PC-9 (cell line): ENCODE measurements around the gene PEF1. TPM values are rescaled to one million over a fixed set of nuclear protein-coding genes. Genes with fewer than 3 reads are reported as not detected.

Source experiments
- Bru-seq: library from RNA; stranded (reverse); fragments of 400-500 nt; gene quantifications from one replicate; lab custom pipeline; 2021; lab: Mats Ljungman, UMichigan
- BruChase-seq, 2 experiments: library from RNA; stranded (reverse); fragments of 400-500 nt; gene quantifications; one replicate each; lab custom pipeline; 2021; lab: Mats Ljungman, UMichigan
- BruUV-seq: library from RNA; stranded (reverse); fragments of 400-500 nt; replicated peaks from 2 replicates; lab custom pipeline; 2021; lab: Mats Ljungman, UMichigan
- CTCF ChIA-PET: fragments of 300-600 bp; sonication (Branson Sonifier 250); formaldehyde crosslinking; loops from one replicate; lab custom pipeline; 2022; ENCODE audit warnings: antibody characterized with exemption; lab: Charles Lee
- POLR2A ChIA-PET: fragments of 300-600 bp; sonication (Branson Sonifier 250); formaldehyde crosslinking; loops from one replicate; lab custom pipeline; 2022; ENCODE audit warnings: antibody characterized with exemption; ENCODE audit not compliant: unreplicated experiment; lab: Charles Lee
- DNase-seq, 2 experiments: peaks; one replicate each; pipeline versions ENCODE4 v3.0.0 to v3.0.0-alpha.2; 2015 to 2022; ENCODE audit warnings: mixed read lengths in 1 of 2
- H2AFZ ChIP-seq: fragments of 200-600 bp; sonication (generic); 2 replicates; pipeline ENCODE4 v1.8.1; 2017; ENCODE audit warnings: antibody characterized with exemption
- H3F3A ChIP-seq: fragments of 200-600 bp; sonication (generic); 2 replicates; pipeline ENCODE4 v1.8.1; 2017; ENCODE audit warnings: antibody characterized with exemption, mild to moderate bottlenecking, low read depth; ENCODE audit not compliant: insufficient read depth
- H3K27ac ChIP-seq: fragments of 200-600 bp; sonication (generic); 2 replicates; pipeline ENCODE4 v1.6.1; 2016; ENCODE audit warnings: mixed run types
- H3K27me3 ChIP-seq: fragments of 200-600 bp; sonication (generic); 2 replicates; pipeline ENCODE4 v1.6.1; 2016; ENCODE audit warnings: low read depth, mixed run types; ENCODE audit not compliant: insufficient read depth
- H3K36me3 ChIP-seq: fragments of 200-600 bp; sonication (generic); 2 replicates; pipeline ENCODE4 v1.6.1; 2016; ENCODE audit warnings: low read depth, mixed run types
- H3K4me1 ChIP-seq: fragments of 200-600 bp; sonication (generic); replicated peaks from 2 replicates; pipeline ENCODE4 v1.6.1; 2016; ENCODE audit warnings: mixed run types; ENCODE audit not compliant: insufficient read depth
- H3K4me2 ChIP-seq: fragments of 200-600 bp; sonication (generic); 2 replicates; pipeline ENCODE4 v1.6.1; 2017; ENCODE audit warnings: mixed run types
- H3K4me3 ChIP-seq: fragments of 200-600 bp; sonication (generic); 2 replicates; pipeline ENCODE4 v1.6.1; 2016; ENCODE audit warnings: mixed run types
- H3K79me2 ChIP-seq: fragments of 200-600 bp; sonication (generic); 2 replicates; pipeline ENCODE4 v1.6.1; 2017; ENCODE audit warnings: low read depth, mixed run types
- H3K9me2 ChIP-seq: fragments of 200-600 bp; sonication (generic); 2 replicates; pipeline ENCODE4 v1.8.1; 2017; ENCODE audit warnings: mild to moderate bottlenecking; ENCODE audit not compliant: insufficient read depth
- H3K9me3 ChIP-seq: fragments of 200-600 bp; sonication (generic); 2 replicates; pipeline ENCODE4 v1.8.1; 2016; ENCODE audit warnings: low read depth; ENCODE audit not compliant: insufficient read depth
- H4K20me1 ChIP-seq: fragments of 200-600 bp; sonication (generic); 2 replicates; pipeline ENCODE4 v1.8.1; 2017; ENCODE audit not compliant: insufficient read depth
- EZH2 ChIP-seq: fragments of 200-600 bp; sonication (generic); IDR thresholded peaks from 2 replicates; pipeline ENCODE4 v1.8.0; 2017; ENCODE audit warnings: antibody characterized with exemption, low read depth
- intact Hi-C: fragments of 100-400 bp; cut with micrococcal nuclease; formaldehyde crosslinking; loops from one replicate; pipeline ENCODE4 v1.10.0; 2022; ENCODE audit not compliant: unreplicated experiment
- long read RNA-seq: library from polyadenylated mRNA; stranded (forward); transcript quantifications from one replicate; pipeline ENCODE4 v2.0.0, GENCODE V29; 2022
- total RNA-seq: library from RNA; stranded (reverse); gene quantifications from 2 replicates; pipeline ENCODE4 v1.2.3, GENCODE V29; 2021
- TF ChIP-seq, protein P1 (sequence below): fragments of 200-600 bp; sonication (generic); conservative IDR thresholded peaks from 2 replicates; pipeline ENCODE4 v1.6.1; 2017; ENCODE audit warnings: mixed run types, antibody characterized with exemption, mild to moderate bottlenecking, moderate library complexity

Gene PEF1, protein sequence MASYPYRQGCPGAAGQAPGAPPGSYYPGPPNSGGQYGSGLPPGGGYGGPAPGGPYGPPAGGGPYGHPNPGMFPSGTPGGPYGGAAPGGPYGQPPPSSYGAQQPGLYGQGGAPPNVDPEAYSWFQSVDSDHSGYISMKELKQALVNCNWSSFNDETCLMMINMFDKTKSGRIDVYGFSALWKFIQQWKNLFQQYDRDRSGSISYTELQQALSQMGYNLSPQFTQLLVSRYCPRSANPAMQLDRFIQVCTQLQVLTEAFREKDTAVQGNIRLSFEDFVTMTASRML
- total RNA-seq (40.3 and 44.5 TPM in 2 replicates), Bru-seq, nascent RNA (percentile 86 among the genes with signal in this experiment), BruChase-seq, experiment 1, labeled RNA remaining after a 2-hour chase (percentile 75 among the genes with signal in this experiment), BruChase-seq, experiment 2, labeled RNA remaining after a 6-hour chase (percentile 85 among the genes with signal in this experiment)
- long read RNA-seq, transcript PEF1-201 (5 exons, 1,629 nt): major isoform, 98 of 112 reads
- long read RNA-seq, partial matches to known transcripts: 5 of 112 reads
- long read RNA-seq, other reads (novel, unspliced or antisense): 8 of 112 reads

DNA sequence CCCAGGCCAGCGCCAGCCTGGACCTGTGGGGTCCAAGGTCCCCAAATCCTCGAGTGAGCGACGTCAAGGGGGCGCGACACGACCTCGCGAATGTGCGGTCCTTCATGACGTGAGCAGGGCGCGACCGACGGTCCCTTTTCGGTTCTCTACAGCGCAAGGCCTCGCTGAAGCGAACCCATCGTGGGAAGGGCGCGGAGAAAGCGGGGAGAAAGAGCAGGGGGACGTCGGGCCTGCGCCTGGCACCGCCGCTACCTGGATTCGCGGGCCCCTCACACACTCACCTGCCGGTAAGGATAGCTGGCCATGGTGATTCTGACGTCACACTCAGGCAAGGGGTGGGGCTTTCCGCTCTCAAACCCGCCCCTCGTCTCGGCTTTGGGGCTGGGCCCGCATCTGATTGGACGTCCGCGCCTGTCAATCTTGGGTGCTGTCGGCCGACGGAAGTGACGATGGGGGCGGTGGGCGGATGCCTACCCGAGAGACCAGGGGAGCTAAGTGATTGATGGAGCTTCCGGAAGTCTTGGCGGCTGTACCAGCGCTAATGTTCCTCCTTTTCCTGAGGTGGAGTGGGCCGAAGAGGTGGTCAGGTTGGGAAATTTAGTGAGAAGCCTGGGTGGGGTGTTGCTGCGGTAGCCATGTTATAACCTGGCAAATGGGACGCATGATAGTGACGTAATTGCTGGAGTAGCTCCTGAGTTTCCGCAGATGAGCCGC is at the start of gene PEF1:
Gene PEF1, minus strand, starts transcription at position 317 of the 714 bp plus-strand sequence. Its CDS starts 12 bp downstream, at position 305.
- Histone ChIP-seq H3F3A (peaks cover 42% of the 10 kb centered on the region), H3K4me3 (peak within 1 kb of the TSS; percentile 76), H3K27me3 (no peaks in the 10 kb centered on the region), H4K20me1 (peaks cover 6% of the 10 kb centered on the region; the same call in 1 of the 2 replicates), H2AFZ (peak within 1 kb of the TSS; percentile 82), H3K9me3 (no peaks in the 10 kb centered on the region), H3K79me2 (peaks cover 59% of the 10 kb centered on the region), H3K4me1 (peaks cover 36% of the 10 kb centered on the region), H3K4me2 (peak within 1 kb of the TSS; percentile 94), H3K27ac (peak within 1 kb of the TSS; percentile 81), H3K9me2 (no peaks in the 10 kb centered on the region), H3K36me3 (peaks cover 5% of the 10 kb centered on the region; the same call in 1 of the 2 replicates)
- DNase-seq: peak; percentile 98 to 99
- BruUV-seq: no TSS peak
- POLR2A ChIA-PET: interaction anchor here (0.6 to 1.0 kb wide), 9 partner anchors 18 to 749 kb away, joined by 3 to 16 read pairs (median 6); partner anchors contain the start of gene BSDC1
- TF ChIP-seq, protein P1, sequence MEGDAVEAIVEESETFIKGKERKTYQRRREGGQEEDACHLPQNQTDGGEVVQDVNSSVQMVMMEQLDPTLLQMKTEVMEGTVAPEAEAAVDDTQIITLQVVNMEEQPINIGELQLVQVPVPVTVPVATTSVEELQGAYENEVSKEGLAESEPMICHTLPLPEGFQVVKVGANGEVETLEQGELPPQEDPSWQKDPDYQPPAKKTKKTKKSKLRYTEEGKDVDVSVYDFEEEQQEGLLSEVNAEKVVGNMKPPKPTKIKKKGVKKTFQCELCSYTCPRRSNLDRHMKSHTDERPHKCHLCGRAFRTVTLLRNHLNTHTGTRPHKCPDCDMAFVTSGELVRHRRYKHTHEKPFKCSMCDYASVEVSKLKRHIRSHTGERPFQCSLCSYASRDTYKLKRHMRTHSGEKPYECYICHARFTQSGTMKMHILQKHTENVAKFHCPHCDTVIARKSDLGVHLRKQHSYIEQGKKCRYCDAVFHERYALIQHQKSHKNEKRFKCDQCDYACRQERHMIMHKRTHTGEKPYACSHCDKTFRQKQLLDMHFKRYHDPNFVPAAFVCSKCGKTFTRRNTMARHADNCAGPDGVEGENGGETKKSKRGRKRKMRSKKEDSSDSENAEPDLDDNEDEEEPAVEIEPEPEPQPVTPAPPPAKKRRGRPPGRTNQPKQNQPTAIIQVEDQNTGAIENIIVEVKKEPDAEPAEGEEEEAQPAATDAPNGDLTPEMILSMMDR: no peak
- no peak for TF ChIP-seq EZH2
- intact Hi-C loops: loop anchor here (5.0 kb wide), 1 partner anchor 67 kb away; the partner anchor contains the start of gene TINAGL1
- CTCF ChIA-PET: interaction anchor here (0.5 to 0.6 kb wide), 6 partner anchors 17 to 535 kb away, joined by 3 to 10 read pairs (median 6); partner anchors contain the start of gene TXLNA

DNA sequence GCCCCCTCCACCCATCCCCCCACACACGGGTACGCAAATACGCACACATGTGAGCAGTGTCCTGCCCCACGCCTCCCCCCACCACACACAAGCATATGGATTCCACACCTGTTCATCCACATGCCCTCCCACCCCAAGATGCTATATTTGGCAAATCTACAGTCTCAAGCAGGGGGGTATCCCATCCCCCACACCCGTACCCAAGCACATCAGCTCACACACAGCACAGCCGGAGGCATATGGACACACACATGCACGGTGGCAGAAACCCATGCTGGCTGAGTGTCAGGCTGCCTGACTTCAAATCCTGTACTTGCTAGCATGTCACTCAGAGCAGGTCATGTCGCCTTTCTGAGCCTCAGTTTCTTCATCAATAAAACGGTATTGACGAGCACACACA is 48.6 kb upstream of the PEF1 start:
- Histone ChIP-seq H3K27ac (no peak overlapping the region), H3K4me1 (peaks cover 39% of the 10 kb centered on the region), H3K4me2 (no peak overlapping the region), H4K20me1 (no peaks in the 10 kb centered on the region), H3K36me3 (no peaks in the 10 kb centered on the region), H3K27me3 (no peaks in the 10 kb centered on the region), H3F3A (peaks cover 25% of the 10 kb centered on the region; the same call in 1 of the 2 replicates), H3K4me3 (no peak overlapping the region), H3K79me2 (no peaks in the 10 kb centered on the region), H3K9me3 (no peaks in the 10 kb centered on the region), H2AFZ (no peak overlapping the region), H3K9me2 (no peaks in the 10 kb centered on the region)
- no peak for DNase-seq
- POLR2A ChIA-PET: no interaction called here
- CTCF ChIA-PET: interaction anchor here (0.6 kb wide), 1 partner anchor 96 kb away, joined by 3 read pairs; no protein-coding TSS in a partner anchor
- intact Hi-C loops: no loop called here
- TF ChIP-seq, protein P1: no peak
- no peak for TF ChIP-seq EZH2
- no TSS peak for BruUV-seq

DNA sequence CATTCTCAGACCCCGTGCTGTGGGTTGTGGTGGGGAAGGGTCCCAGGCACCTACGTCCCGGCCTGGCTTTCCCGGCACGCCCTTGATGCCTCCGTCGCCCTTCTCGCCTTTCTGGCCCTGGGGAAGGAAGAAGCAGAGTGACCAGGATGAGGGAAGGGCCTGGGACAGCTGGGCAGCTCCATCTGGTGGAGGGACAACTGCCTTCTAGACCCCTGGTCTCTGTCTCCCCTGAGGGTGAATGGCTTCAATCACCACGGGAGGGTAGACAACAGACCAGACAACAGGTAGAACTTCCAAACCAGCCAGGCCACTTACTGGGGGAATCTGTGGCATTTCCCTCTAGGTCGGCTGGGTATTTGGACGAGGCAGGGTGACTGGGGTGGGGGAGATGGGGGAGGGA is 47.3 kb upstream of the PEF1 start:
- no peak for TF ChIP-seq EZH2
- TF ChIP-seq, protein P1: no peak; the same call in 1 of the 2 replicates
- no peaks in the 10 kb centered on the region for H3K27me3 ChIP-seq
- ChIA-PET CTCF (interaction anchor here (0.6 kb wide), 1 partner anchor 24 kb away, joined by 3 read pairs; no protein-coding TSS in a partner anchor), POLR2A (no interaction called here)
- BruUV-seq: no TSS peak
- H3K9me2 ChIP-seq: no peaks in the 10 kb centered on the region
- H3K79me2 ChIP-seq: no peaks in the 10 kb centered on the region
- DNase-seq: no peak
- H3K4me2 ChIP-seq: no peak overlapping the region
- no peak overlapping the region for H3K27ac ChIP-seq
- peaks cover 30% of the 10 kb centered on the region; the same call in 1 of the 2 replicates for H3F3A ChIP-seq
- H3K36me3 ChIP-seq: no peaks in the 10 kb centered on the region
- H4K20me1 ChIP-seq: no peaks in the 10 kb centered on the region
- intact Hi-C loops: no loop called here
- H3K4me1 ChIP-seq: peaks cover 42% of the 10 kb centered on the region
- H2AFZ ChIP-seq: no peak overlapping the region
- no peak overlapping the region for H3K4me3 ChIP-seq
- H3K9me3 ChIP-seq: no peaks in the 10 kb centered on the region
